WTC11 (cell line): ENCODE measurements around the gene GPR15LG.

Experiments
- ATF2 ChIP-seq: sonication (generic); formaldehyde crosslinking; IDR thresholded peaks from 2 replicates; pipeline ENCODE4 v1.8.1; 2022; ENCODE audit warnings: low read depth, missing genetic modification reagents, borderline replicate concordance
- CTCF ChIP-seq: fragments of 200-600 bp; IDR thresholded peaks from 2 replicates; pipeline ENCODE4 v1.8.0; 2022; ENCODE audit warnings: antibody characterized with exemption
- IRF2 ChIP-seq: sonication (generic); formaldehyde crosslinking; IDR thresholded peaks from 2 replicates; pipeline ENCODE4 v1.8.0; 2022; ENCODE audit warnings: low read depth, missing genetic modification reagents, borderline replicate concordance
- JUN ChIP-seq: sonication (generic); formaldehyde crosslinking; IDR thresholded peaks from 2 replicates; pipeline ENCODE4 v1.8.0; 2023; ENCODE audit warnings: mild to moderate bottlenecking, missing genetic modification reagents
- MAX ChIP-seq: sonication (generic); formaldehyde crosslinking; IDR thresholded peaks from 2 replicates; pipeline ENCODE4 v1.8.0; 2022; ENCODE audit warnings: mild to moderate bottlenecking, missing genetic modification reagents
- NFATC4 ChIP-seq: fragments of 250-450 bp; sonication (Bioruptor Pico); IDR thresholded peaks from 2 replicates; pipeline ENCODE4 v1.9.0; 2021; ENCODE audit warnings: mild to moderate bottlenecking
- NR2C2 ChIP-seq: sonication (generic); formaldehyde crosslinking; IDR thresholded peaks from 2 replicates; pipeline ENCODE4 v1.8.0; 2022; ENCODE audit warnings: mild to moderate bottlenecking, missing genetic modification reagents
- PREB ChIP-seq: sonication (generic); formaldehyde crosslinking; IDR thresholded peaks from 2 replicates; pipeline ENCODE4 v1.8.1; 2022; ENCODE audit warnings: mild to moderate bottlenecking, missing genetic modification reagents, moderate library complexity, borderline replicate concordance
- RELA ChIP-seq: sonication (generic); formaldehyde crosslinking; IDR thresholded peaks from 2 replicates; pipeline ENCODE4 v1.8.1; 2022; ENCODE audit warnings: missing genetic modification reagents, mild to moderate bottlenecking, borderline replicate concordance
- TCF7 ChIP-seq: sonication (generic); formaldehyde crosslinking; IDR thresholded peaks from 2 replicates; pipeline ENCODE4 v1.8.0; 2022; ENCODE audit warnings: mild to moderate bottlenecking, low read depth, missing genetic modification reagents, moderate library complexity
- TEAD4 ChIP-seq: sonication (generic); formaldehyde crosslinking; IDR thresholded peaks from 2 replicates; pipeline ENCODE4 v1.8.0; 2022; ENCODE audit warnings: mild to moderate bottlenecking, missing genetic modification reagents
- TP53 ChIP-seq: sonication (generic); formaldehyde crosslinking; IDR thresholded peaks from 2 replicates; pipeline ENCODE4 v1.8.1; 2023; ENCODE audit warnings: mild to moderate bottlenecking, missing genetic modification reagents
- ZNF121 ChIP-seq: sonication (generic); formaldehyde crosslinking; IDR thresholded peaks from 2 replicates; pipeline ENCODE4 v1.8.0; 2023; ENCODE audit warnings: missing genetic modification reagents
- ZNF512 ChIP-seq: sonication (generic); formaldehyde crosslinking; IDR thresholded peaks from 2 replicates; pipeline ENCODE4 v1.8.1; 2022; ENCODE audit warnings: missing genetic modification reagents, borderline replicate concordance

GRCh38 chr10:84196941-84197340 is 23.3 kb downstream of the GPR15LG start:
- TF ChIP-seq CTCF (no peak), TCF7 (CRISPR knock-in tag) (no peak), NR2C2 (CRISPR knock-in tag) (no peak), IRF2 (CRISPR knock-in tag) (no peak), RELA (CRISPR knock-in tag) (no peak), ATF2 (no peak), PREB (CRISPR knock-in tag) (no peak), MAX (CRISPR knock-in tag) (no peak), ZNF512 (CRISPR knock-in tag) (no peak), TEAD4 (CRISPR knock-in tag) (no peak), JUN (CRISPR knock-in tag) (no peak), TP53 (no peak), NFATC4 (no peak), ZNF121 (CRISPR knock-in tag) (no peak)
